Sigmoid colon (tissue), 7 donors: ENCODE data around the gene RWDD4. TPM values are rescaled to one million over a fixed set of nuclear protein-coding genes. Genes with fewer than 3 reads are reported as not detected.

Experiments used
- DNase-seq: peaks from one replicate; pipeline ENCODE4 v3.0.0-alpha.2; 2019
- H3K27ac ChIP-seq, 4 donors: fragments of 200-600 bp; sonication (generic); one replicate each; pipeline ENCODE4 v1.5.1; 2016 to 2019; ENCODE audit warnings: mild to moderate bottlenecking in 1 of 4
- H3K27me3 ChIP-seq, 3 donors: fragments of 200-600 bp; sonication (generic); one replicate each; pipeline ENCODE4 v1.5.1; 2019; ENCODE audit warnings: mild to moderate bottlenecking in 1 of 3
- H3K36me3 ChIP-seq, 4 donors: fragments of 200-600 bp; sonication (generic); one replicate each; pipeline ENCODE4 v1.5.1; 2016 to 2019
- H3K4me1 ChIP-seq, 4 donors: fragments of 200-600 bp; sonication (generic); one replicate each; pipeline ENCODE4 v1.5.1; 2017 to 2019
- H3K4me3 ChIP-seq, 4 donors: fragments of 200-600 bp; sonication (generic); one replicate each; pipeline ENCODE4 v1.5.1; 2017 to 2019; ENCODE audit warnings: mild to moderate bottlenecking in 2 of 4, moderate library complexity in 1 of 4
- H3K9me3 ChIP-seq, 4 donors: fragments of 200-600 bp in 3 of 4; sonication (generic) in 3 of 4; one replicate each; pipeline versions ENCODE4 v1.5.1 to v1.6.1; 2013 to 2019
- CTCF ChIP-seq, 4 experiments: fragments of 450-650 bp in 3 of 4; fragments of 200-600 bp in 1 of 4; IDR thresholded peaks; one replicate each; pipeline ENCODE4 v1.5.1; 2016 to 2019; ENCODE audit warnings: antibody characterized with exemption in 4 of 4, mild to moderate bottlenecking in 3 of 4, moderate library complexity in 2 of 4
- EP300 ChIP-seq, 4 donors: sonication (generic); formaldehyde crosslinking; IDR thresholded peaks; one replicate each; pipeline ENCODE4 v1.6.1; 2017; ENCODE audit warnings: antibody characterized with exemption in 4 of 4
- POLR2A ChIP-seq, 2 donors: fragments of 450-650 bp; IDR thresholded peaks; one replicate each; pipeline ENCODE4 v1.6.1; 2016; ENCODE audit warnings: antibody characterized with exemption in 2 of 2, mild to moderate bottlenecking in 2 of 2, moderate library complexity in 2 of 2
- POLR2AphosphoS5 ChIP-seq, 4 donors: sonication (generic); formaldehyde crosslinking; IDR thresholded peaks; one replicate each; pipeline ENCODE4 v1.6.1; 2017; ENCODE audit warnings: antibody characterized with exemption in 4 of 4
- WGBS, 2 donors: extraction: QIAGEN DNeasy Blood & Tissue Kit; methylation state at CpG; one replicate each; pipeline ENCODE4 v1.1.7; 2013; 5-methylcytosine and 5-hydroxymethylcytosine counted together
- intact Hi-C: fragments of 100-400 bp; cut with DNase I; formaldehyde crosslinking; loops from one replicate; pipeline ENCODE4 v1.15.1; 2023
- polyA plus RNA-seq, 3 donors: library from polyadenylated mRNA; stranded (reverse); fragments of 200-250 nt; gene quantifications; one replicate each; pipeline ENCODE4 v1.2.3, GENCODE V29; 2013
- total RNA-seq, 4 donors: library from RNA; depleted of rRNA; stranded (reverse); fragments of >200 nt; gene quantifications; one replicate each; pipeline ENCODE4 v1.1.0, GENCODE V29; 2016
- donor health status: healthy with polysubstance abuse.
- donor health status: Bipolar disorder and iron deficiency.
- donor health status: healthy.

RWDD4 gene
- total and polyA plus RNA-seq, 7 donors = 12.9 to 28.5 (median 18.0) TPM

- Histone ChIP-seq H3K9me3 (no peaks in the 10 kb centered on the region), H3K4me1 (no peaks in the 10 kb centered on the region), H3K36me3 (peaks cover 3 to 96% (median 10%) of the 10 kb centered on the region in 4 donors), H3K27ac (no peak overlapping the region), H3K4me3 (no peak overlapping the region), H3K27me3 (no peaks in the 10 kb centered on the region)
- WGBS, 2 donors = 84 to 97% methylated on average over 4 of the region's 4 CpGs
- intact Hi-C loops = no loop called here
- DNase-seq = no peak
- TF ChIP-seq CTCF (IDR thresholded peaks at IDR 0.05) (no peak), POLR2AphosphoS5 (IDR thresholded peaks at IDR 0.05) (no peak)
Observed at GRCh38 chr4:183675625-183676024, 16.6 kb upstream of the RWDD4 start.

GRCh38 chr4:183674153-183674552 is 15.2 kb upstream of the RWDD4 start:
- H3K27me3 ChIP-seq = no peaks in the 10 kb centered on the region
- 75 to 83% methylated on average over 3 of the region's 3 CpGs for WGBS, 2 donors
- no peak for DNase-seq
- intact Hi-C loops = no loop called here
- no peaks in the 10 kb centered on the region for H3K9me3 ChIP-seq
- no peak overlapping the region for H3K27ac ChIP-seq
- H3K4me1 ChIP-seq = no peaks in the 10 kb centered on the region
- H3K4me3 ChIP-seq = no peak overlapping the region
- TF ChIP-seq POLR2A (IDR thresholded peaks at IDR 0.05) (no peak), POLR2AphosphoS5 (IDR thresholded peaks at IDR 0.05) (no peak), EP300 (IDR thresholded peaks at IDR 0.05) (no peak), CTCF (IDR thresholded peaks at IDR 0.05) (no peak)
- H3K36me3 ChIP-seq = peaks cover 3 to 96% (median 19%) of the 10 kb centered on the region in 4 donors

GRCh38 chr4:183670960-183671555 is 12.1 kb upstream of the RWDD4 start:
- intact Hi-C loops = no loop called here
- Histone ChIP-seq H3K27me3 (no peaks in the 10 kb centered on the region), H3K9me3 (no peaks in the 10 kb centered on the region), H3K4me3 (no peak overlapping the region), H3K4me1 (no peaks in the 10 kb centered on the region), H3K36me3 (peaks cover 8 to 96% (median 25%) of the 10 kb centered on the region in 4 donors), H3K27ac (no peak overlapping the region)
- DNase-seq = no peak
- 93 to 94% methylated on average over 12 of the region's 12 CpGs for WGBS, 2 donors
- TF ChIP-seq POLR2A (IDR thresholded peaks at IDR 0.05) (no peak), EP300 (IDR thresholded peaks at IDR 0.05) (no peak), CTCF (IDR thresholded peaks at IDR 0.05) (no peak), POLR2AphosphoS5 (IDR thresholded peaks at IDR 0.05) (no peak)

- 65 to 79% methylated on average over 3 of the region's 3 CpGs for WGBS, 2 donors
- H3K4me1 ChIP-seq = no peaks in the 10 kb centered on the region
- H3K9me3 ChIP-seq = no peaks in the 10 kb centered on the region
- DNase-seq = no peak
- peaks cover 5 to 96% (median 32%) of the 10 kb centered on the region in 4 donors for H3K36me3 ChIP-seq
- H3K27ac ChIP-seq = no peak overlapping the region
- H3K4me3 ChIP-seq = no peak overlapping the region
- TF ChIP-seq POLR2AphosphoS5 (IDR thresholded peaks at IDR 0.05) (no peak), CTCF (IDR thresholded peaks at IDR 0.05) (no peak), POLR2A (IDR thresholded peaks at IDR 0.05) (no peak)
- intact Hi-C loops = no loop called here
- H3K27me3 ChIP-seq = no peaks in the 10 kb centered on the region
Observed at GRCh38 chr4:183670251-183670650, 11.3 kb upstream of the RWDD4 start.

GRCh38 chr4:183666088-183666487 is 7.1 kb upstream of the RWDD4 start:
- Histone ChIP-seq H3K27ac (no peak overlapping the region), H3K36me3 (peaks cover 5 to 71% (median 33%) of the 10 kb centered on the region in 4 donors), H3K9me3 (no peaks in the 10 kb centered on the region), H3K27me3 (no peaks in the 10 kb centered on the region), H3K4me3 (no peak overlapping the region), H3K4me1 (peaks cover 0 to 3% (median under 1%) of the 10 kb centered on the region in 4 donors)
- TF ChIP-seq POLR2A (IDR thresholded peaks at IDR 0.05) = no peak
- TF ChIP-seq EP300 (IDR thresholded peaks at IDR 0.05) = no peak
- DNase-seq = no peak
- WGBS, 2 donors = 97 to 98% methylated on average over 1 of the region's 1 CpG
- intact Hi-C loops = no loop called here
